ENCODE results near the gene CCDC18. TPM values are rescaled to one million over a fixed set of nuclear protein-coding genes. Genes with fewer than 3 reads are reported as not detected.

Gene CCDC18
- total and polyA plus RNA-seq, 12 donors = 1.4 to 15.4 (median 4.7) TPM

DNA sequence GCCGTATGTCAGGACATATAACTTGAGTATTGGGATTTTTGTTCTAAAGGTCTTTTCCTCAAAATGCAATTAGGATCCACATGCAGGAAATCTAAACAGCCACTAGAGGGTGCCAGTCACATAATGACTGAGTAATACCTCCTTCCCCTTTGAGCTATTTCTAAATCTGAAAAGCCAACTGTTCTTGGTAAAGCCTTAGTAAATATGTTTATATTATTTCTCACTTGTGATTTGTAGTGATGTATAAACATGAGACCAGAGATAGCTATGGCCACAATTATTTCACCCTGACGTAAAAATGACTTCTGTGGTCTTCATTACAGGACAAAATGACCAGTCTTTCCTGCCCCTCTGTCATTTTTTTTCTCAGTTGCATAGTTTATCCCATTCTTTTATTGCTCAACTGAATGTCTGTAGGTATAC, 124.2 kb downstream of the CCDC18 start:
- H3K27ac ChIP-seq = no peak overlapping the region
- peak; percentile 36 to 73 (median 55) for DNase-seq
- intact Hi-C loops (cut with DNase I) = loop anchor here (10.0 kb wide), 2 partner anchors 120 to 540 kb away; no protein-coding TSS in a partner anchor
- no peaks in the 10 kb centered on the region for H3K36me3 ChIP-seq (replicated peaks in 1 of 2)
- no peak for TF ChIP-seq POLR2A (IDR thresholded peaks at IDR 0.05)
- TF ChIP-seq, protein P1, sequence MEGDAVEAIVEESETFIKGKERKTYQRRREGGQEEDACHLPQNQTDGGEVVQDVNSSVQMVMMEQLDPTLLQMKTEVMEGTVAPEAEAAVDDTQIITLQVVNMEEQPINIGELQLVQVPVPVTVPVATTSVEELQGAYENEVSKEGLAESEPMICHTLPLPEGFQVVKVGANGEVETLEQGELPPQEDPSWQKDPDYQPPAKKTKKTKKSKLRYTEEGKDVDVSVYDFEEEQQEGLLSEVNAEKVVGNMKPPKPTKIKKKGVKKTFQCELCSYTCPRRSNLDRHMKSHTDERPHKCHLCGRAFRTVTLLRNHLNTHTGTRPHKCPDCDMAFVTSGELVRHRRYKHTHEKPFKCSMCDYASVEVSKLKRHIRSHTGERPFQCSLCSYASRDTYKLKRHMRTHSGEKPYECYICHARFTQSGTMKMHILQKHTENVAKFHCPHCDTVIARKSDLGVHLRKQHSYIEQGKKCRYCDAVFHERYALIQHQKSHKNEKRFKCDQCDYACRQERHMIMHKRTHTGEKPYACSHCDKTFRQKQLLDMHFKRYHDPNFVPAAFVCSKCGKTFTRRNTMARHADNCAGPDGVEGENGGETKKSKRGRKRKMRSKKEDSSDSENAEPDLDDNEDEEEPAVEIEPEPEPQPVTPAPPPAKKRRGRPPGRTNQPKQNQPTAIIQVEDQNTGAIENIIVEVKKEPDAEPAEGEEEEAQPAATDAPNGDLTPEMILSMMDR (IDR thresholded peaks at IDR 0.05) = peak; percentile 76 to 94 (median 84)
- WGBS, 4 donors = 27 to 35% (median 32%) methylated on average over 2 of the region's 2 CpGs
- no peaks in the 10 kb centered on the region for H3K27me3 ChIP-seq
- no peaks in the 10 kb centered on the region for H3K4me1 ChIP-seq (replicated peaks in 1 of 2)
- no peak overlapping the region for H3K4me3 ChIP-seq
- no peaks in the 10 kb centered on the region for H3K9me3 ChIP-seq (replicated peaks in 1 of 3)

- H3K36me3 ChIP-seq (replicated peaks in 1 of 2) = no peaks in the 10 kb centered on the region
- intact Hi-C loops (cut with DNase I) = loop anchor here (10.0 kb wide), 2 partner anchors 118 to 538 kb away; no protein-coding TSS in a partner anchor
- H3K27ac ChIP-seq = no peak overlapping the region
- TF ChIP-seq, protein P1 (IDR thresholded peaks at IDR 0.05) = no peak
- TF ChIP-seq POLR2A (IDR thresholded peaks at IDR 0.05) = no peak
- no peak for DNase-seq
- no peaks in the 10 kb centered on the region for H3K9me3 ChIP-seq (replicated peaks in 1 of 3)
- no peaks in the 10 kb centered on the region for H3K27me3 ChIP-seq
- H3K4me3 ChIP-seq = no peak overlapping the region
- H3K4me1 ChIP-seq (replicated peaks in 1 of 2) = no peaks in the 10 kb centered on the region
Measured at GRCh38 chr1:93306920-93307319, 126.4 kb downstream of the CCDC18 start.

DNA sequence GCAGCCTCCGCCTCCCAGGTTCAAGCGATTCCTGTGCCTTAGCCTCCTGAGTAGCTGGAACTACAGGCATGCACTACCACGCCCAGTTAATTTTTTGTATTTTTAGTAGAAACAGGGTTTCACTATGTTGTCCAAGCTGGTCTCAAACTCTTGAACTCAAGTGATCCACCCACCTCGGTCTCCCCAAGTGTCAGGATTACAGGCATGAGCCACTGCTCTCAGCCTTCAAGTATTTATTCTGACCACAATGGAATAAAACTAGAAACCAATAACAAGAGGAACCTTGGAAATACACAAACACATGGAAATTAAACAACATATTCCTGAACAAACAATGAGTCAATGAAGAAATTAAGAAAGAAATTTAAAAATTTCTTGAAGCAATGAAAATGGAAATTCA, 132.5 kb downstream of the CCDC18 start:
- DNase-seq = no peak
- Histone ChIP-seq H3K27ac (no peak overlapping the region), H3K36me3 (replicated peaks in 1 of 2) (no peaks in the 10 kb centered on the region), H3K4me1 (replicated peaks in 1 of 2) (no peaks in the 10 kb centered on the region), H3K9me3 (replicated peaks in 1 of 3) (no peaks in the 10 kb centered on the region), H3K4me3 (no peak overlapping the region), H3K27me3 (no peaks in the 10 kb centered on the region)
- intact Hi-C loops (cut with DNase I) = no loop called here
- WGBS, 4 donors = 71 to 84% (median 72%) methylated on average over 4 of the region's 4 CpGs
- TF ChIP-seq, protein P1 (IDR thresholded peaks at IDR 0.05) = no peak
- no peak for TF ChIP-seq POLR2A (IDR thresholded peaks at IDR 0.05)

- Histone ChIP-seq H3K4me1 (replicated peaks in 1 of 2) (no peaks in the 10 kb centered on the region), H3K27ac (no peak overlapping the region), H3K9me3 (replicated peaks in 1 of 3) (no peaks in the 10 kb centered on the region), H3K27me3 (no peaks in the 10 kb centered on the region), H3K4me3 (no peak overlapping the region), H3K36me3 (replicated peaks in 1 of 2) (no peaks in the 10 kb centered on the region)
- 40 to 71% (median 66%) methylated on average over 2 of the region's 2 CpGs for WGBS, 4 donors
- intact Hi-C loops (cut with DNase I) = no loop called here
- TF ChIP-seq, protein P1 (IDR thresholded peaks at IDR 0.05) = no peak
- no peak for TF ChIP-seq POLR2A (IDR thresholded peaks at IDR 0.05)
- peak; percentile 13 to 61 (median 37) for DNase-seq
Measured at GRCh38 chr1:93317207-93317606, 136.7 kb downstream of the CCDC18 start.

Data from adrenal gland (tissue), 12 donors.